IPS-15b (cell line): ENCODE data around the gene ERN1.

Source experiments
- H3K27me3 ChIP-seq: one replicate; pipeline ENCODE4 v1.6.1; 2013; ENCODE audit warnings: low read length; ENCODE audit not compliant: control insufficient read depth, insufficient read depth
- H3K36me3 ChIP-seq: one replicate; pipeline ENCODE4 v1.6.1; 2013; ENCODE audit warnings: low read length; ENCODE audit not compliant: control insufficient read depth, insufficient read depth
- H3K4me1 ChIP-seq: one replicate; pipeline ENCODE4 v1.6.1; 2013; ENCODE audit warnings: mild to moderate bottlenecking, low read length; ENCODE audit not compliant: control insufficient read depth, insufficient read depth
- H3K4me3 ChIP-seq: one replicate; pipeline ENCODE4 v1.5.1; 2013; ENCODE audit warnings: low read depth, low read length
- H3K9ac ChIP-seq: one replicate; pipeline ENCODE4 v1.6.1; 2013; ENCODE audit warnings: low read depth, mild to moderate bottlenecking, low read length
- H3K9me3 ChIP-seq: one replicate; pipeline ENCODE4 v1.6.1; 2013; ENCODE audit warnings: mild to moderate bottlenecking, low read length; ENCODE audit not compliant: control insufficient read depth, insufficient read depth

Gene ERN1

GRCh38 chr17:63999680-64000531 is 130.0 kb downstream of the ERN1 start:
- peaks cover 23% of the 10 kb centered on the region for H3K27me3 ChIP-seq
- H3K9me3 ChIP-seq = no peaks in the 10 kb centered on the region
- no peak overlapping the region for H3K9ac ChIP-seq
- no peaks in the 10 kb centered on the region for H3K36me3 ChIP-seq
- H3K4me3 ChIP-seq = peak overlapping the region; percentile 93
- H3K4me1 ChIP-seq = peaks cover 6% of the 10 kb centered on the region

GRCh38 chr17:63998721-63999679 is 130.9 kb downstream of the ERN1 start:
- peaks cover 25% of the 10 kb centered on the region for H3K27me3 ChIP-seq
- peaks cover 6% of the 10 kb centered on the region for H3K4me1 ChIP-seq
- H3K9ac ChIP-seq = no peak overlapping the region
- H3K36me3 ChIP-seq = no peaks in the 10 kb centered on the region
- H3K4me3 ChIP-seq = peak overlapping the region; percentile 93
- no peaks in the 10 kb centered on the region for H3K9me3 ChIP-seq

DNA sequence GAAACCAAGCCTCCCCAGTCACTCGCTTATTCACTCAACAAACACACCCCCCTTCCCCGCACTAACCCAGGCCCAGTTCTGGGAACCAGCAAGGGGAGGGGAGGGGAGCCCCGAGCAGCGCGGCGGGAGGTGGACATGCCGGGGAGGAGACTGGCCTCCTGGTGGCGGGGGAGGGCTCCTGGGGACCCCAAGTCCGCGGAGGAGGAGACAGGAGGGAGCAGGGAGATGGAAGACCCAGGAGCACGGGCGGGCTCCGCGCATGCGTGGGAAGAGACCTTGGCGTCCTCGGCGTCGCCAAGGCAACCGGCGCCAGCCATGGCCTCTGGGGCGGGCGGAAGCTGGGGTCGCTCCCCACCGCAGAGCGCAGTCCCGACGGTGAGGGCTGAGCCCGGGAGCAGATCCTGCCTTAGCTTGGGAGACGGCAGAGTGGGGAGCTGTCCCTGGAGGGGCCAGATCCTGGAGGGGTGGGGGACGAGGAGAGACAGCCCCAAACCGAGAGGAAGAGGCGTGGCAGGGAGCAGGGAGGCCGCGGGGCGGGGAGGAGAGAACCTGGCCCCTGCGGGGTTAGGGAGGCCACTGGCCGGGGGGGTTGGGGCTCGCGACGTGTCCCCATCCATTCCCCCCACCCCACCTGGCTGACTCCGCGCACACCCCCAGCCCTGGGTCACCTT is 131.8 kb downstream of the ERN1 start, which contains the start of gene PRR29:
TSS of gene PRR29 (plus strand) at position 302 of the 671 bp plus-strand sequence. CDS start at position 316, 14 bp downstream.
- Histone ChIP-seq H3K27me3 (peaks cover 29% of the 10 kb centered on the region), H3K9me3 (no peaks in the 10 kb centered on the region), H3K9ac (no peak within 1 kb of the TSS), H3K4me1 (peaks cover 6% of the 10 kb centered on the region), H3K4me3 (peak within 1 kb of the TSS; percentile 93), H3K36me3 (no peaks in the 10 kb centered on the region)

GRCh38 chr17:63997341-63998048 is 132.4 kb downstream of the ERN1 start:
- H3K9ac ChIP-seq = no peak overlapping the region
- peaks cover 31% of the 10 kb centered on the region for H3K27me3 ChIP-seq
- H3K4me1 ChIP-seq = peaks cover 6% of the 10 kb centered on the region
- peak overlapping the region; percentile 93 for H3K4me3 ChIP-seq
- H3K9me3 ChIP-seq = no peaks in the 10 kb centered on the region
- H3K36me3 ChIP-seq = no peaks in the 10 kb centered on the region

- H3K4me1 ChIP-seq = peaks cover 6% of the 10 kb centered on the region
- H3K9ac ChIP-seq = no peak overlapping the region
- H3K4me3 ChIP-seq = no peak overlapping the region
- H3K9me3 ChIP-seq = no peaks in the 10 kb centered on the region
- H3K36me3 ChIP-seq = no peaks in the 10 kb centered on the region
- peaks cover 37% of the 10 kb centered on the region for H3K27me3 ChIP-seq
These were observed 133.3 kb downstream of the ERN1 start for GRCh38 chr17:63996430-63997182.

- Histone ChIP-seq H3K4me3 (no peak overlapping the region), H3K9me3 (no peaks in the 10 kb centered on the region), H3K27me3 (peaks cover 39% of the 10 kb centered on the region)
These were observed 134.3 kb downstream of the ERN1 start for GRCh38 chr17:63995626-63996025.

GRCh38 chr17:63993368-63993985 is 136.5 kb downstream of the ERN1 start:
- peaks cover 6% of the 10 kb centered on the region for H3K4me1 ChIP-seq
- H3K9ac ChIP-seq = no peak overlapping the region
- no peak overlapping the region for H3K4me3 ChIP-seq
- H3K36me3 ChIP-seq = no peaks in the 10 kb centered on the region
- H3K9me3 ChIP-seq = no peaks in the 10 kb centered on the region
- peaks cover 30% of the 10 kb centered on the region for H3K27me3 ChIP-seq

More at GRCh38 chr17:63995626-63996025, 134.3 kb downstream of the ERN1 start:
- Histone ChIP-seq H3K4me1 (peaks cover 6% of the 10 kb centered on the region), H3K36me3 (no peaks in the 10 kb centered on the region), H3K9ac (no peak overlapping the region)

DNA sequence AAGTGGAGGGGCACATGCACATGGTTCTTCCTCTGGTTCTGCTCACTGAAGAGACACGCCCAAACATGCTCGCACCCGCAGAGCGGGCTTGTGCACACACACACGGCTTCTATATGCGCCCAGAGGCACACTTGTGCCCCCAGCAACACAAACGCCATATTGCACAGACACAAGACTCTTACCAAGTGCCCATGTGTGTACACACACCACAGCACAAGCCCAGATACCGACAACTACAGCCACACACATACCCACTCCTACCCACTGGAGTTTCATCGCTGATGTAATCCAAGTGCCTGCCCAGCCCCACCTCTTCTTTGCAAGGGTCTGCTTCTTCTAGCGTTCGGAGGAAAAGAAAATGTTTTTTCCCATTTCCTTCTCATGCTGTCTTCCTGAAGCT is 138.3 kb downstream of the ERN1 start:
- no peaks in the 10 kb centered on the region for H3K9me3 ChIP-seq

GRCh38 chr17:63989622-63990345 is 140.2 kb downstream of the ERN1 start:
- Histone ChIP-seq H3K4me3 (no peak overlapping the region), H3K9me3 (no peaks in the 10 kb centered on the region), H3K4me1 (no peaks in the 10 kb centered on the region), H3K27me3 (peaks cover 16% of the 10 kb centered on the region), H3K9ac (no peak overlapping the region), H3K36me3 (no peaks in the 10 kb centered on the region)

More for the DNA sequence above, 138.3 kb downstream of the ERN1 start:
- Histone ChIP-seq H3K4me1 (no peaks in the 10 kb centered on the region), H3K4me3 (no peak overlapping the region), H3K9ac (no peak overlapping the region), H3K27me3 (peaks cover 18% of the 10 kb centered on the region), H3K36me3 (no peaks in the 10 kb centered on the region)
